ENCODE results near the gene GNB1L. TPM values are rescaled to one million over a fixed set of nuclear protein-coding genes. Genes with fewer than 3 reads are reported as not detected.

GNB1L gene
- total RNA-seq, 4 donors from 2014 or later: 1.8 to 5.1 (median 4.5) TPM

- no peaks in the 10 kb centered on the region for H3K27me3 ChIP-seq
- intact Hi-C loops (cut with DNase I): no loop called here
- no peaks in the 10 kb centered on the region for H3K4me1 ChIP-seq
- no peak overlapping the region for H3K27ac ChIP-seq
- H3K9me3 ChIP-seq: no peaks in the 10 kb centered on the region
- no peak for DNase-seq
- no peak for TF ChIP-seq POLR2A (IDR thresholded peaks at IDR 0.05)
- TF ChIP-seq, protein P1, sequence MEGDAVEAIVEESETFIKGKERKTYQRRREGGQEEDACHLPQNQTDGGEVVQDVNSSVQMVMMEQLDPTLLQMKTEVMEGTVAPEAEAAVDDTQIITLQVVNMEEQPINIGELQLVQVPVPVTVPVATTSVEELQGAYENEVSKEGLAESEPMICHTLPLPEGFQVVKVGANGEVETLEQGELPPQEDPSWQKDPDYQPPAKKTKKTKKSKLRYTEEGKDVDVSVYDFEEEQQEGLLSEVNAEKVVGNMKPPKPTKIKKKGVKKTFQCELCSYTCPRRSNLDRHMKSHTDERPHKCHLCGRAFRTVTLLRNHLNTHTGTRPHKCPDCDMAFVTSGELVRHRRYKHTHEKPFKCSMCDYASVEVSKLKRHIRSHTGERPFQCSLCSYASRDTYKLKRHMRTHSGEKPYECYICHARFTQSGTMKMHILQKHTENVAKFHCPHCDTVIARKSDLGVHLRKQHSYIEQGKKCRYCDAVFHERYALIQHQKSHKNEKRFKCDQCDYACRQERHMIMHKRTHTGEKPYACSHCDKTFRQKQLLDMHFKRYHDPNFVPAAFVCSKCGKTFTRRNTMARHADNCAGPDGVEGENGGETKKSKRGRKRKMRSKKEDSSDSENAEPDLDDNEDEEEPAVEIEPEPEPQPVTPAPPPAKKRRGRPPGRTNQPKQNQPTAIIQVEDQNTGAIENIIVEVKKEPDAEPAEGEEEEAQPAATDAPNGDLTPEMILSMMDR (IDR thresholded peaks at IDR 0.05): no peak
- H3K36me3 ChIP-seq: no peaks in the 10 kb centered on the region
- no peak overlapping the region for H3K4me3 ChIP-seq (replicated peaks in 1 of 3)
These were observed 62.8 kb downstream of the GNB1L start for GRCh38 chr22:19791894-19792293.

- no peaks in the 10 kb centered on the region for H3K36me3 ChIP-seq
- DNase-seq: no peak
- no peak overlapping the region for H3K27ac ChIP-seq
- TF ChIP-seq, protein P1 (IDR thresholded peaks at IDR 0.05): no peak
- no peak for TF ChIP-seq POLR2A (IDR thresholded peaks at IDR 0.05)
- no peaks in the 10 kb centered on the region for H3K4me1 ChIP-seq
- H3K9me3 ChIP-seq: no peaks in the 10 kb centered on the region
- intact Hi-C loops (cut with DNase I): no loop called here
- no peak overlapping the region for H3K4me3 ChIP-seq (replicated peaks in 1 of 3)
- no peaks in the 10 kb centered on the region for H3K27me3 ChIP-seq
These were observed 63.4 kb downstream of the GNB1L start for GRCh38 chr22:19791243-19791642.

GRCh38 chr22:19789828-19790227 is 64.8 kb downstream of the GNB1L start:
- 79 to 98% methylated on average over 6 of the region's 6 CpGs for WGBS, 2 donors
- H3K27ac ChIP-seq: no peak overlapping the region
- no peak for TF ChIP-seq POLR2A (IDR thresholded peaks at IDR 0.05)
- TF ChIP-seq, protein P1 (IDR thresholded peaks at IDR 0.05): no peak
- no peaks in the 10 kb centered on the region for H3K9me3 ChIP-seq
- no peak overlapping the region for H3K4me3 ChIP-seq (replicated peaks in 1 of 3)
- no peaks in the 10 kb centered on the region for H3K36me3 ChIP-seq
- no peaks in the 10 kb centered on the region for H3K4me1 ChIP-seq
- H3K27me3 ChIP-seq: no peaks in the 10 kb centered on the region
- no peak for DNase-seq
- intact Hi-C loops (cut with DNase I): no loop called here

- peaks cover 0 to under 1% of the 10 kb centered on the region in 2 donors for H3K4me1 ChIP-seq
- intact Hi-C loops (cut with DNase I): no loop called here
- H3K27me3 ChIP-seq: no peaks in the 10 kb centered on the region
- H3K4me3 ChIP-seq (replicated peaks in 1 of 3): no peak overlapping the region
- DNase-seq: no peak
- H3K27ac ChIP-seq: no peak overlapping the region
- WGBS, 2 donors: 80 to 86% methylated on average over 7 to 16 of the region's 16 CpGs
- H3K36me3 ChIP-seq: no peaks in the 10 kb centered on the region
- TF ChIP-seq, protein P1 (IDR thresholded peaks at IDR 0.05): no peak
- no peak for TF ChIP-seq POLR2A (IDR thresholded peaks at IDR 0.05)
- no peaks in the 10 kb centered on the region for H3K9me3 ChIP-seq
These were observed 65.3 kb downstream of the GNB1L start for GRCh38 chr22:19789406-19789805.

GRCh38 chr22:19788661-19789225 is 65.9 kb downstream of the GNB1L start:
- Histone ChIP-seq H3K9me3 (no peaks in the 10 kb centered on the region), H3K4me3 (replicated peaks in 1 of 3) (no peak overlapping the region), H3K27me3 (no peaks in the 10 kb centered on the region), H3K36me3 (no peaks in the 10 kb centered on the region), H3K4me1 (peaks cover 2 to 7% of the 10 kb centered on the region in 2 donors), H3K27ac (no peak overlapping the region)
- WGBS, 2 donors: 98% methylated on average over 29 to 30 of the region's 34 CpGs
- intact Hi-C loops (cut with DNase I): no loop called here
- DNase-seq: no peak
- no peak for TF ChIP-seq POLR2A (IDR thresholded peaks at IDR 0.05)
- TF ChIP-seq, protein P1 (IDR thresholded peaks at IDR 0.05): no peak
